ENCODE results near the gene LMF1. TPM values are rescaled to one million over a fixed set of nuclear protein-coding genes. Genes with fewer than 3 reads are reported as not detected.

LMF1 gene
- total RNA-seq (2014; rRNA removed) (12.9 and 13.5 TPM in 2 replicates), Bru-seq, nascent RNA (percentile 53 among the genes with signal in this experiment), BruChase-seq, experiment 1, labeled RNA remaining after a 6-hour chase (percentile 58 among the genes with signal in this experiment), BruChase-seq, experiment 2, labeled RNA remaining after a 2-hour chase (percentile 61 among the genes with signal in this experiment)
- long read RNA-seq, partial matches to known transcripts, result 6 of 24 reads
- long read RNA-seq, other reads (novel, unspliced or antisense), result 10 of 24 reads

DNA sequence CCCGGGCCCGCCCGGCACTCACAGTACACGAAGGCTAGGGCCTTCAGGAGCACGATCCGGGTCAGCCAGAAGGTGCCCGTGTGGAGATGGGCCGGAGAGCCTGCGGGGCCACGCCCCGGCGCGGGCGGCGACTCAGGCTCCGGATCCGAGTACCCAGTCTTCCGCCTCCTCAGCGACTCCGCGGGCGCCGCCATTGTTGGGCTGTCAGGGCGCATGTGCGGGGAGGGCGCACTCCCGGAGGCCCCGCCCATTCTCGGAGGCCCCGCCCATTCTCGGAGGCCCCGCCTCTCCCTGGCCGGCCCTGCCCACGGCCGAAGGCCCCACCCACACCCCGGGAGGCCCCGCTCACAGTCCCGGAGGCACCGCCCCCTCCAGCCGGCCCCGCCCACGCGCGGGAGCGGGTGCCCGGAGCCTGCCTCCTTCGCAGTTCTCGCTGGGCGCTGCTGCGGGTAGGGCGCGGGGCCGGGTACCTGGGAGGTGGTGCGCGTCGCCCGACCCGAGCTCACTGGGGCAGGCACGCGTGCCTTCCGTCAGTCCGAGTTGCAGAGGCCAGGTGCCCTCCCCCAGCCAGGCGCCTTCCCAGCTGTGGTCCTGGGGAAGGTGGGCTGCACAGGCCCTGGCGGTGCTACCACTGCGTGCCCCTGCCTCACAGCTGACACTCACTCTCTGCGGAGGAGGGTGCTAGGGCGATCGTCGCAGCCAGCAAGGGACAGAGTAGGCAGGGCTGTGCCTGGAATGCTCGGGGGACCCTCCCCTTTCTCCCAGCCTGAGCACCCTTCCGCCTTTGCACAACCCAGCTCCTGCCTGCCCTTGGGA lies at the start of gene LMF1:
LMF1 (minus strand) TSS at position 219 of the 816 bp plus-strand sequence; CDS start at position 215, 4 bp downstream.
- peak; percentile 83 for DNase-seq
- peaks cover 6% of the 10 kb centered on the region for H3K4me1 ChIP-seq (ENCODE audit: insufficient read depth, low read length)
- peak within 1 kb of the TSS; percentile 96 for H3K9ac ChIP-seq (ENCODE audit: low read length)
- peak within 1 kb of the TSS; percentile 86 for H2AFZ ChIP-seq (ENCODE audit: low read length)
- TF ChIP-seq EZH2phosphoT487 (IDR thresholded peaks at IDR 0.05; ENCODE audit: borderline replicate concordance, low read length) (no peak), EZH2 (IDR thresholded peaks at IDR 0.05; ENCODE audit: low read length, unreplicated experiment) (no peak)
- TF ChIP-seq, protein P1, sequence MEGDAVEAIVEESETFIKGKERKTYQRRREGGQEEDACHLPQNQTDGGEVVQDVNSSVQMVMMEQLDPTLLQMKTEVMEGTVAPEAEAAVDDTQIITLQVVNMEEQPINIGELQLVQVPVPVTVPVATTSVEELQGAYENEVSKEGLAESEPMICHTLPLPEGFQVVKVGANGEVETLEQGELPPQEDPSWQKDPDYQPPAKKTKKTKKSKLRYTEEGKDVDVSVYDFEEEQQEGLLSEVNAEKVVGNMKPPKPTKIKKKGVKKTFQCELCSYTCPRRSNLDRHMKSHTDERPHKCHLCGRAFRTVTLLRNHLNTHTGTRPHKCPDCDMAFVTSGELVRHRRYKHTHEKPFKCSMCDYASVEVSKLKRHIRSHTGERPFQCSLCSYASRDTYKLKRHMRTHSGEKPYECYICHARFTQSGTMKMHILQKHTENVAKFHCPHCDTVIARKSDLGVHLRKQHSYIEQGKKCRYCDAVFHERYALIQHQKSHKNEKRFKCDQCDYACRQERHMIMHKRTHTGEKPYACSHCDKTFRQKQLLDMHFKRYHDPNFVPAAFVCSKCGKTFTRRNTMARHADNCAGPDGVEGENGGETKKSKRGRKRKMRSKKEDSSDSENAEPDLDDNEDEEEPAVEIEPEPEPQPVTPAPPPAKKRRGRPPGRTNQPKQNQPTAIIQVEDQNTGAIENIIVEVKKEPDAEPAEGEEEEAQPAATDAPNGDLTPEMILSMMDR (conservative IDR thresholded peaks at IDR 0.05; ENCODE audit: low read depth, low read length), result no peak
- H3K27ac ChIP-seq (ENCODE audit: low read length), result peak within 1 kb of the TSS; percentile 43; the same call in 1 of the 2 replicates
- H4K20me1 ChIP-seq (ENCODE audit: low read length), result no peaks in the 10 kb centered on the region
- no TSS peak for BruUV-seq (replicated peaks)
- ATAC-seq, result peak; percentile 91
- peaks cover 27% of the 10 kb centered on the region for H3K79me2 ChIP-seq (ENCODE audit: low read length)
- H3K9me3 ChIP-seq (ENCODE audit: low read length), result no peaks in the 10 kb centered on the region
- no peaks in the 10 kb centered on the region for H3K27me3 ChIP-seq (ENCODE audit: low read length)
- intact Hi-C loops (cut with micrococcal nuclease), result no loop called here
- H3K36me3 ChIP-seq (ENCODE audit: low read depth, low read length), result no peaks in the 10 kb centered on the region; the same call in 1 of the 2 replicates
- peak within 1 kb of the TSS; percentile 91 for H3K4me2 ChIP-seq (ENCODE audit: low read length)
- CTCF ChIA-PET, result no interaction called here
- peak within 1 kb of the TSS; percentile 94 for H3K4me3 ChIP-seq (ENCODE audit: low read length)
- POLR2A ChIA-PET (ENCODE audit: unreplicated experiment), result no interaction called here
- H3K9me2 ChIP-seq (replicated peaks; ENCODE audit: low read length), result no peaks in the 10 kb centered on the region
- H3F3A ChIP-seq (ENCODE audit: low read length, unreplicated experiment), result no peaks in the 10 kb centered on the region

DNA sequence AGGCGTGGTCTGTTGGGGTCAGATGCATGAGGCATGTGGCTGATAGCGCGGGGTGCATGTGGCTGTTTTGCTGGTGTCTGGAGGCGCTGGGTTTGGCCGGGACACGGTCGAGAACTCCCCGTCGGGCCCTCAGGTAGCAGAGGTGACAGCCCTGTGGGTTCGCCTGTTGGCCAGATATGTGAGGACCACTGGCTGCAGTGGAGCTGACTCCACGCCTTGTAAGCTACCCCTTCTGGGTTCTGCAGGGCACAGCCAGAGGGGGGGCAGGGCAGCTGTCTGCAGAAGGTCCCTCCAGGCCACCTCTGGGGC lies 49.3 kb upstream of the LMF1 start:
- no peak overlapping the region for H2AFZ ChIP-seq (ENCODE audit: low read length)
- H3F3A ChIP-seq (ENCODE audit: low read length, unreplicated experiment), result no peaks in the 10 kb centered on the region
- no peak overlapping the region for H3K27ac ChIP-seq (ENCODE audit: low read length)
- DNase-seq, result no peak
- no peak overlapping the region for H3K9ac ChIP-seq (ENCODE audit: low read length)
- no peak for ATAC-seq
- H3K4me2 ChIP-seq (ENCODE audit: low read length), result no peak overlapping the region
- TF ChIP-seq EZH2 (IDR thresholded peaks at IDR 0.05; ENCODE audit: low read length, unreplicated experiment) (no peak), EZH2phosphoT487 (IDR thresholded peaks at IDR 0.05; ENCODE audit: borderline replicate concordance, low read length) (no peak)
- TF ChIP-seq, protein P1 (conservative IDR thresholded peaks at IDR 0.05; ENCODE audit: low read depth, low read length), result no peak
- H3K36me3 ChIP-seq (ENCODE audit: low read depth, low read length), result no peaks in the 10 kb centered on the region
- CTCF ChIA-PET, result interaction anchor here (0.5 kb wide), 1 partner anchor 36 kb away, joined by 3 read pairs; no protein-coding TSS in a partner anchor
- H3K9me2 ChIP-seq (replicated peaks; ENCODE audit: low read length), result no peaks in the 10 kb centered on the region
- no peaks in the 10 kb centered on the region for H3K9me3 ChIP-seq (ENCODE audit: low read length)
- no TSS peak for BruUV-seq (replicated peaks)
- intact Hi-C loops (cut with micrococcal nuclease), result no loop called here
- H3K79me2 ChIP-seq (ENCODE audit: low read length), result no peaks in the 10 kb centered on the region
- no peak overlapping the region for H3K4me3 ChIP-seq (ENCODE audit: low read length)
- H3K27me3 ChIP-seq (ENCODE audit: low read length), result peaks cover 8% of the 10 kb centered on the region; the same call in 1 of the 2 replicates
- no peaks in the 10 kb centered on the region for H3K4me1 ChIP-seq (ENCODE audit: insufficient read depth, low read length)
- no peaks in the 10 kb centered on the region for H4K20me1 ChIP-seq (ENCODE audit: low read length)
- POLR2A ChIA-PET (ENCODE audit: unreplicated experiment), result no interaction called here
